NCI-H524 (cell line): ENCODE results near the gene SKIC2.
"Not testable (repeated sequence)": the region's sequence is repeated elsewhere in the genome, so short reads cannot be mapped to it uniquely, and the experiment has no call there.

Source experiments
- DNase-seq, 2 experiments: peaks; one replicate each; lab custom pipeline; 2025; lab: John Stamatoyannopoulos, UW

The SKIC2 gene

DNA sequence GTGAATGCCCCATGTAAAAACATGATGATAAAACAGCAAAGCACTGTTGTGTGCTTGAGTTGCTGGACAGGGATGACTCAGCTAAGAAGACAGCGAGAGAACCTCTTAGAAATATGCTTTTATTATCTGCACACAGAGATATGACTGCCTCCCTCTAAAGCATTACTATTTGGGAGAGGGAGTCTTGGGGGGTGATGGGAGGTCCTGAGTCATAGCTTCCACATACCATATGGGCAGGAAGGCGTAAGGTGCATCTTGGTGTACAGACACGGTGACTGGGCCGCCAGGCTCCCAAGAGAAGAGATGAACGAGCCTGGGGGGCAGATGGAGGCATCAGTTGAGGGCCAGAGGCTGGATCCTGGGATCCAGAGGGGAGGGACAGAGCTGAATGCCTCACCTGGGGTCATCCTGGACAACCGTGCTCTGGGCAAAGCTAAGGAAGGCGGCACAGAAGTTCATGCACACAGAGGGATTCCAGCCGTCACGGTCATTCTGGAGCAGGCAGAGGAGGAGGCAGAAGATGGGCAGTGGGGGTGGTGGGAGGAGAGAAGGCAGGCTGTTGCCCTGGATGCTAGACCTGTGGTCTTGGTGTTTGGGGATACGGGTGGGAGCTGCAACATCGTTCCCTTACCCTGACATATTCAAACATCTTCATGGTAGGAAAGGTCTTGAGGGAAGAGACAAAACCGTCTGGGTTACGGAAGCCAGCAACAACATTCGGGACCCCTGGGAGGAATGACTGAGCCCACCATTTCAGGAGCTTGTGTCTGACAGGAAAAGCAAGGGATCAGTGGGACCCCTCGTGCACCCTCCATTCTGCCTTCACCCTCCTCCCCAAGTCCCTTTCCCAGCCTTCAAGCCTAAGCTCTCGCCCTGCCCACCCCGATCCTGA is 11.0 kb downstream of the SKIC2 start:
- DNase-seq = no peak

DNA sequence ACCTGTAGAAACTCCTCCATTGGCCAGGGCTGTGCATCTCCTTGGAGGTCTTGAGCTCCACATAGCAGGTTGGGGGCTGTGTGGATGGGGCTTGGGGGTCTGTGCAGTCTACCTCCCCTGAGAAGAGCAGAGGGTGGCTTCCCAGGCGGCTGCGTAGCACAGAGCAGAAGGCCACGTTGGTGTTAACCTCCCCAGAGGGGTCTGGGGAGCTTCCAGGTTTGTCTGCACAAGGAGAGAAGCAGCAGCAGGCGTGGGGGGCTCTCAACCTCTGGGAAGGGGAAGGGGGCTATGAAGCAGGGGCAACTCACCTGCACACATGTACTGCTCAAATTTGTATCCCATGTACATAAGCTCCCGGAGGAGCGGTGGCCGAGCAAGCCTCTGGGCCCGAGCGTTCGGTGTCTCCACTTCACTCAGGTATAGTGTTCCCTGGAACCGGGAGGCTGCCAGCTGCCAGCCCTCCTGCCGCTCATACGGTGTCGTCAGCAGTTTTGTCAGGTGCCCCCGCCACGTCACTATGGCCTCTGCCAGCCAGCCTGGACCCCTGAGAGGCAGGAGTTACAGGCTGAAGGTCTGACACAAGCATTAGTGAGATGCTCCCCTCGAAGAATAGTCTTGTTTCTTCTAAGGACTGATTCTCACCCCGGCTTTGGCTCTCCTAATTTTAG is 11.8 kb downstream of the SKIC2 start:
- peak in 1 of 2 experiments; percentile 20 for DNase-seq

DNA sequence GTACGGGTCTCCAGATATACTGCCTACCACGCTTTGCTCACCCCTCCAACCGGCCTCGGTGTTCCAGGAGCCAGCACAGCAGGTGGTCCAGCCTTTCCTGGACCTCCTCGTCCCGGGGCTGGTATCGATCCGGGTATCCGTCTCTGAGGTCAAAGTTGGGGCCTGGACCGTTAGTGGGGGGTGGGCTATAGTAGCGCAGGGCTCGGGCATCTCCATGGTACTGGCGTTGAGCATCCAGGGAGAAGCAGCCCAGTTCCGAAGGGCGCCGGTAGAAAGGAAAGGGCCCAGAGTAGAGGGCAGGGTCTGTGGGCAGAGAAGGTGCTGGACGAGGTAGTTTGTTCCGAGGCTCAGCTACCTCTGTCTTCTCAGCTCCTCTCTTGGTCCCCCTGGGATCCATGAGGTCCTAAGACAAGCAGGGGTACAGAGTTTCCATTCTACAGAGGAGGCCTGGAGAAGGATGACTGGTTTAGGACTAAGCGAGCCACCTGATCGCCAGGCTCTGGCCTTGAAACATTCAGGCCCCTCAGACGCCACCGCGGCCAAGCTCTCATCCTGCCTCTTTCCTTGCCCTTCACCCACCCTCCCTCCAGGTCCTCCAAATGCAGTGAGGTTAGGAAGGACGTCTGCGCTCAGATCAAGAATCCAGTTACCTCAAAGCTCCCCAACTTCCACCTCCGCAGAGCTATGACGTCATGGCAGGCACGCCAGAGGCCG is 12.5 kb downstream of the SKIC2 start:
- DNase-seq = no peak

- DNase-seq = peak; percentile 95 to 96
These were observed 13.2 kb downstream of the SKIC2 start, which contains the start of gene DXO for GRCh38 chr6:31971993-31972708. TSS of gene DXO (minus strand) at chr6:31972138. CDS start at chr6:31971675, 463 bp downstream.

DNA sequence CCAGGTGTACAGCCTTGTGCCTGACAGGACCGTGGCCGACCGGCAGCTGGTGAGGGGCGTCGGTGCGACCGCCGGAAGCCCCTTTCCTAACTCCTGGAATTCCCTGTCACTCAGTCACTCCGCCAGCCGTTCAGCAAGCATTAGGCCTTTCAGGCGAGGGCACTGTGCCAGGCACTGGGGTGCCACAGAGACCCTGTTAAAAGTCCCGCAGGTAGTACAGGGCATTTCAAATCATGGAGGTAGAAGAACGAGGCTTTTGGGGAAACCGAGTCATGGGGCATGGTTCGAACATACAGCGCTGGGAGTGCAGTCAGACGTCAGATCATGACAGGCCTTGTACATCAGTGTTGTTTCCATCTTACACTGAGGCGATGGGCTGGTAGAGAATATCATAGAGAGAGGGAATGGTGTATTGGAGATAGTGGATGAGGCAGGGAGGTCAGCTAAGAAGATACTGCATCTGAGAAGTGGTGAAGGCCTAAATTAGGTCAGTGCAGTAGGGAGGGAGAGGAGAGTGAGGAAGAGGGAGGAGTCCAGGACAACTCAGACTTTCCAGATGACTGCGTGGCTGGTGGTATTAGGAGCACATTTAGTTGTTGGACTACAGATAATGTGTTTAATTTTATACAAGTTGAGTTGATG is 13.9 kb downstream of the SKIC2 start:
- DNase-seq = no peak

DNA sequence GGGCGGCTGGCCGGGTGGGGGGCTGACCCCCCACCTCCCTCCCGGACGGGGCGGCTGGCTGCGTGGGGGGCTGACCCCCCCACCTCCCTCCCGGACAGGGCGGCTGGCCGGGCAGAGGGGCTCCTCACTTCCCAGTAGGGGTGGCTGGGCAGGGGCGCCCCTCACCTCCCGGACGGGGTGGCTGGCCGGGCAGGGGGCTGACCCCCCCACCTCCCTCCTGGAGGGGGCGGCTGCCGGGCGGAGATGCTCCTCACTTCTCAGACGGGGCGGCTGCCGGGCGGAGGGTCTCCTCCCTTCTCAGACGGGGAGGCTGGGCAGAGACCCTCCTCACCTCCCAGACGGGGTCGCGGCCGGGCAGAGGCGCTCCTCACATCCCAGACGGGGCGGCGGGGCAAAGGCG is 17.1 kb downstream of the SKIC2 start:
- DNase-seq = not testable (repeated sequence)

GRCh38 chr6:31977816-31978431 is 18.9 kb downstream of the SKIC2 start:
- DNase-seq = no peak

DNA sequence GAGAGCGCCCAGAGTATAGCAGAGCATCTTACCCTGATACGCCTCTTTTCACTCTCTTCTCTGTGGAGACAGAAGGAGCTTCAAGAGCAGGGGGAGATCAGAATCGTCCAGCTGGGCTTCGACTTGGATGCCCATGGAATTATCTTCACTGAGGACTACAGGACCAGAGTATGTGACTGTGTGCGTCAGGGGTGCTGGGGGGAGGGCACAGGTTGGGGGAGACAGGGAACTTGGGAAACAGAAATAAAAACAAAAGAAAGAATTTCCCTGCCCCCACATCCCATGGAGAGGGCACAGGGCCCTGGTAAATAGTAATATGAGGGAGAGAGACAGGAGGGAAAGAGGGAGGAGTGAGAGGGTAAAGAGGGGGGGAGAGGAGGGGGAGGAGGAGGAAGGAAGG is 19.9 kb downstream of the SKIC2 start:
- no peak for DNase-seq

DNA sequence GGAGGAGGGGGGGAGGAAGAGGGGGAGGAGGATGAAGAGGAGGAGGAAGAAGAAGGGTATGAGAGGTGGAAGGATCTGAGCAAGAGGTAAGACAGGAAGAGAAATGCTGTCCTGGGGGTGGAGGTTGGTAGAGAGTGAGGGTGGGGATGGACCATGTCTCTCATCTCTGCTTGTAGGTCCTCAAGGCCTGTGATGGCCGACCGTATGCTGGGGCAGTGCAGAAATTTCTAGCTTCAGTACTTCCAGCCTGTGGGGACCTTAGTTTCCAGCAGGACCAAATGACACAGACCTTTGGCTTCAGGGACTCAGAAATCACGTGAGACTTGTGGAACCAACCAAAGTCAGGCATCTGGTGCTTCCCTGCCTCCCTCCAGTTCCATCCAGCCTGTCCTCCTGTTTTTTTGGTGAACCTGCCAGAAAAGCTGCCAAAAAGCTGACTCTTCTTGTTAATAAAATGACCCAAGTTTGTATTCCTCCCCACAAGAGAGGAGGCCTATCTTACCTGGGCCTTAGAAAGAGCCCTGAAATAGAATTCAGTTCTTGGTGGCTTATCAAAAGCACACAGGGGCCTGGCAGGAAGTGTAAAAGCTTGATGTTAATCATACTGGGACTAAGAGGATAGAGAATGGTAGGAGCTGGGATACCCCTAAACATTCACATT is 20.4 kb downstream of the SKIC2 start:
- no peak for DNase-seq

DNA sequence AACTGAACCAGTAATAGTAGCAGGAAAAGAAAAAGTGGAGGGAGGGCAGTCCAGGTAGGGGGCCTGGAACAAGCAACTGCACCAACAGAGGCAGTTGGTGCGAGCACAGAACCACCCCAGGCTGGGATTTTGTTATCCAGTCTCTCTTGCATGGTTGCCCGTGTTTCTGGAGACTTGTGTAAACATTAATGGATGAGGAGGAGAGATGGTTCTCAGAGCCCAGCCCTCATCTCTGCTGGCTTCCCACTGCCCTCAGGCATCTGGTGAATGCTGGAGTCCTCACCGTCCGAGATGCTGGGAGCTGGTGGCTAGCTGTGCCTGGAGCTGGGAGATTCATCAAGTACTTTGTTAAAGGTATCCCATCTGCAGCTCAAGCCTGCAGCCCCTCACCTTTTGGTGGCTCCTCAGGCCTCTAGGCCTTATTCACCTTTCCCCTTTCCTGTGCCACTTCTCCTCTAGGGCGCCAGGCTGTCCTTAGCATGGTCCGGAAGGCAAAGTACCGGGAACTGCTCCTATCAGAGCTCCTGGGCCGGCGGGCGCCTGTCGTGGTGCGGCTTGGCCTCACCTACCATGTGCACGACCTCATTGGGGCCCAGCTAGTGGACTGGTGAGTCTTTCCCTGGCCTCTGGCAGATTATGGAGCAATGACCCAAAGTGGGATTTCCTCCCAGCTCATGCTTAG is 21.4 kb downstream of the SKIC2 start:
- not testable (repeated sequence) for DNase-seq

DNA sequence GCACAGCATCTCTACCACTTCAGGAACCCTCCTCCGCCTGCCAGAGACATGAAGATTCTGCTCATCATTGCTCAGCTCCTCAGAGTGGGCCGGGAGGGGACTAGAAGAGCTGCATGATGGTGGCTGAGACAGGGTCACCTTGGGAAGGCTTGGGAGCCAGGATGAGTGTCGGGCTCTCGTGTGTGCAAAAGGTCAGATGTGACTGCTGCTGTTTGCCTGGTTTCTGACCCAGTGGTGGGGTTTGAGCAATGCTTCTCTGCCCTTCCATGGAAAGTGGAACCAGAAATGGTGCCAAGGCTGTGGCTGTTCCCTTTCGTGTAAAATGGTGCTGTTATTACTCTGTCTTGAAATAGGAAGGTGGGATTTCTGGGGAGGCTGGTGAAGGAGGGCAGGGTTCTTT is 22.0 kb downstream of the SKIC2 start:
- DNase-seq = not testable (repeated sequence)

- not testable (repeated sequence) for DNase-seq
These were observed 22.8 kb downstream of the SKIC2 start, which contains the start of gene C4A for GRCh38 chr6:31981744-31982143. TSS of gene C4A (plus strand) at chr6:31982057. CDS start at chr6:31982108, 51 bp downstream.

DNA sequence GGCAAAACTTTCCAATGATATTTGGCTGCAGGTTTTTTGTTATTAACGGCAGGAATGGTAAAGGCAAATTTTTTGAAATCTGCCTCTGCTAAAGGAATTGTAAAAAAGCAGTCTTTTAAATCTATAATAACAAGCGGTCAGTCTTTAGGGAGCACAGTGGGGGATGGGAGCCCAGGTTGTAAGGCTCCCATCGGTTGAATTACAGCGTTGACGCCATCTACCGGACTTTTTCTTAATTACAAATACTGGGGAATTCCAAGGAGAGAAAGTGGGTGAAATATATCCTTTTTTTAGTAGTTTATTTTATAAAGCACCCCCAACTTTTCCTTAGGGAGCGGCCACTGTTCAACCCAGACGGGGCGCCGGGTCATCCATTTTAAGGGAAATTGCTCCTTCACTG is 30.4 kb downstream of the SKIC2 start:
- not testable (repeated sequence) for DNase-seq

- not testable (repeated sequence) for DNase-seq
These were observed 35.4 kb downstream of the SKIC2 start for GRCh38 chr6:31994421-31994820.

DNA sequence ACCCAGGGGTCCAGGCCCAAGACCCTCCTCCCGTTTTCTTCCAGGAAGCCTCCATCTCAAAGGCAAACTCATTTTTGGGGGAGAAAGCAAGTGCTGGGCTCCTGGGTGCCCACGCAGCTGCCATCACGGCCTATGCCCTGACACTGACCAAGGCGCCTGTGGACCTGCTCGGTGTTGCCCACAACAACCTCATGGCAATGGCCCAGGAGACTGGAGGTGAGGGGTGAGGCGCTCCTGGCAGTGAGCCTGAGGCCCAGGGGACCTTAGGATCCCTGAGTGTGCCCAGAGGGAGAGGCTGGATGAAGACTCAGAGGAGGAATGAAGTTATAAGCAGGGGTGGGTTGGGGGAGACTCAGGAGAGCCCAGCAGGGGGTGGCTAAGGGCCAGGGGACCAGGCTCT is 37.4 kb downstream of the SKIC2 start:
- not testable (repeated sequence) for DNase-seq

GRCh38 chr6:32002546-32003268 is 43.7 kb downstream of the SKIC2 start:
- not testable (repeated sequence) for DNase-seq

- not testable (repeated sequence) for DNase-seq
These were observed 44.3 kb downstream of the SKIC2 start for GRCh38 chr6:32003301-32003700.

DNA sequence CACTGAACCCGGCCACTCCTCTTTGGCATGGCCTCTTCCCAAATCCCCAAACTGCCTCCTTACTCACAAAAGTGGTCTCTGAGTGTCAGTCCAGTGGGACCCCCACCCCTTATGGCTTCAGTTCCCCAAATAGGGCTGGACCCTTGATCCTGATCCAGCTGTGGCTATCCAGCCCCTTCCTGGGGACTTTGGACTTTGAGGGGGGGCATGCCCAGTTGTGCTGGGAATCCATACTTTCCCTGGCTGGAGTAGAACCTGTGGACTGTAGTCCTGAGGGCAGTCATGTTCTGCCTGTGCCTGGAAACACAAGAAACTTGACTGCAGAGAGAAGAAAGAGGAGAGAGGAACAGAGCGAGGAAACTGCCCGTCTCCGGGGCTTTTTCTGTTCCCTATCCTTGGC is 45.4 kb downstream of the SKIC2 start:
- DNase-seq = not testable (repeated sequence)
